Measurements from ENCODE around the gene POLE. TPM values are rescaled to one million over a fixed set of nuclear protein-coding genes. Genes with fewer than 3 reads are reported as not detected.

Gene POLE
- total and polyA plus RNA-seq, 10 of the 15 experiments (the other 5 are each of a cell fraction or from before 2014, with no cell fraction given): 2.3 to 103 (median 37.1) TPM

GRCh38 chr12:132624910-132625630 is 62.1 kb downstream of the POLE start (continued):
- TF ChIP-seq MAX (IDR thresholded peaks at IDR 0.05; ENCODE audit: low read depth, low read length): no peak
- TF ChIP-seq CTCF (IDR thresholded peaks at IDR 0.05 in 2 of 3, conservative IDR thresholded peaks at IDR 0.05 in 1 of 3; ENCODE audit: control insufficient read depth in 2 of 3, extremely low read depth in 1 of 3, insufficient read depth in 1 of 3, low read depth in 3 of 3, low read length in 3 of 3): no peak
- TF ChIP-seq MYC (IDR thresholded peaks at IDR 0.05; ENCODE audit: insufficient read depth, insufficient read length, insufficient replicate concordance, low read length, severe bottlenecking): no peak

- no TSS peak for BruUV-seq (replicated peaks)
- no peak overlapping the region for H3K4me2 ChIP-seq (ENCODE audit: control insufficient read depth, insufficient read depth)
- H2AFZ ChIP-seq (ENCODE audit: control insufficient read depth, low read depth, low read length): no peak overlapping the region
- H3K4me3 ChIP-seq: no peak overlapping the region
- no peak overlapping the region for H3K9ac ChIP-seq (ENCODE audit: control insufficient read depth, insufficient read depth, low read length)
- ChIA-PET POLR2A (no interaction called here), RAD21 (ENCODE audit: unreplicated experiment) (no interaction called here), SMC1A (ENCODE audit: uncharacterized antibody, unreplicated experiment) (no interaction called here), CTCF (interaction anchor here (1.0 kb wide), 1 partner anchor 9 kb away, joined by 4 read pairs; no protein-coding TSS in a partner anchor)
- peaks cover 0 to 23% of the 10 kb centered on the region in 2 experiments; a peak in 3 of 4 replicates for H3K36me3 ChIP-seq (ENCODE audit: control insufficient read depth in 2 of 2, insufficient read depth in 2 of 2, low read length in 1 of 2)
- no peaks in the 10 kb centered on the region for H3K9me3 ChIP-seq (replicated peaks; ENCODE audit: control insufficient read depth, insufficient read depth, low read length)
- FAIRE-seq (no peak), DNase-seq (ENCODE audit: low read depth, low spot score) (no peak), ATAC-seq (no peak)
- H3K27ac ChIP-seq (ENCODE audit: control insufficient read depth, insufficient read depth): no peak overlapping the region
- intact Hi-C loops (cut with micrococcal nuclease; ENCODE audit: unreplicated experiment): no loop called here
- no peaks in the 10 kb centered on the region for H3K79me2 ChIP-seq (ENCODE audit: control insufficient read depth, insufficient read depth, low read length)
- 92% methylated on average over 22 of the region's 22 CpGs for WGBS (ENCODE audit: insufficient coverage, insufficient replicate concordance, low lambda C conversion rate, missing lambda C conversion rate)
- no peaks in the 10 kb centered on the region for H4K20me1 ChIP-seq (ENCODE audit: control insufficient read depth, insufficient read depth)
- no peaks in the 10 kb centered on the region for H3K27me3 ChIP-seq (replicated peaks in 1 of 2; ENCODE audit: control insufficient read depth in 2 of 2, insufficient read depth in 2 of 2, low read length in 1 of 2)
- H3K4me1 ChIP-seq (ENCODE audit: control insufficient read depth, insufficient read depth, low read length): no peaks in the 10 kb centered on the region
- in situ Hi-C loops (cut with MboI): no loop called here
- TF ChIP-seq CHD1 (IDR thresholded peaks at IDR 0.05; ENCODE audit: low read depth, low read length) (no peak), GATAD2B (conservative IDR thresholded peaks at IDR 0.05; ENCODE audit: low read depth) (no peak), CBX5 (IDR thresholded peaks at IDR 0.05; ENCODE audit: low read depth) (no peak), SKIL (IDR thresholded peaks at IDR 0.05; ENCODE audit: low read depth, poor library complexity, severe bottlenecking) (no peak), SMARCA5 (IDR thresholded peaks at IDR 0.05) (no peak), ZBTB40 (IDR thresholded peaks at IDR 0.05; ENCODE audit: borderline replicate concordance) (no peak), ETV6 (conservative IDR thresholded peaks at IDR 0.05 in 1 of 2, IDR thresholded peaks at IDR 0.05 in 1 of 2; ENCODE audit: borderline replicate concordance in 1 of 2, low read depth in 1 of 2) (no peak), SREBF2 (IDR thresholded peaks at IDR 0.05; ENCODE audit: low read length) (no peak), ZNF622 (IDR thresholded peaks at IDR 0.05) (no peak)
These were observed 62.8 kb downstream of the POLE start for GRCh38 chr12:132624186-132624855.

All from GM12878 (cell line).